ENCODE measurements around the gene BTBD9.

The BTBD9 gene

GRCh38 chr6:38209371-38210260, 430.1 kb downstream of the BTBD9 start:
- no peak overlapping the region for H3K4me3 ChIP-seq (ENCODE audit: insufficient read length, low read depth)
- TF ChIP-seq YY1 (IDR thresholded peaks at IDR 0.05; ENCODE audit: insufficient read depth, insufficient read length): no peak
- no peak for TF ChIP-seq SUZ12 (IDR thresholded peaks at IDR 0.05; ENCODE audit: extremely low read depth, insufficient read depth, insufficient read length)
- TF ChIP-seq ZNF274 (IDR thresholded peaks at IDR 0.05; ENCODE audit: low read depth, low read length): no peak
- no peaks in the 10 kb centered on the region for H3K9me3 ChIP-seq (ENCODE audit: insufficient read depth, low read length)
- no peaks in the 10 kb centered on the region for H3K27me3 ChIP-seq (ENCODE audit: insufficient read depth, insufficient read length)
- no peak for DNase-seq (ENCODE audit: low read depth, low spot score)
- H3K4me1 ChIP-seq (ENCODE audit: insufficient read depth, insufficient read length): peaks cover 2% of the 10 kb centered on the region
- no peaks in the 10 kb centered on the region for H3K36me3 ChIP-seq (ENCODE audit: insufficient read depth, insufficient read length, low read length)
- no peak overlapping the region for H3K9ac ChIP-seq (ENCODE audit: insufficient read length, low read depth)

GRCh38 chr6:38208028-38208427, 431.7 kb downstream of the BTBD9 start:
- no peak for DNase-seq (ENCODE audit: low read depth, low spot score)
- no peak overlapping the region for H3K4me3 ChIP-seq (ENCODE audit: insufficient read length, low read depth)
- H3K27me3 ChIP-seq (ENCODE audit: insufficient read depth, insufficient read length): no peaks in the 10 kb centered on the region
- no peak for TF ChIP-seq ZNF274 (IDR thresholded peaks at IDR 0.05; ENCODE audit: low read depth, low read length)
- TF ChIP-seq YY1 (IDR thresholded peaks at IDR 0.05; ENCODE audit: insufficient read depth, insufficient read length): no peak
- TF ChIP-seq SUZ12 (IDR thresholded peaks at IDR 0.05; ENCODE audit: extremely low read depth, insufficient read depth, insufficient read length): no peak
- H3K9me3 ChIP-seq (ENCODE audit: insufficient read depth, low read length): no peaks in the 10 kb centered on the region
- H3K9ac ChIP-seq (ENCODE audit: insufficient read length, low read depth): no peak overlapping the region
- H3K36me3 ChIP-seq (ENCODE audit: insufficient read depth, insufficient read length, low read length): no peaks in the 10 kb centered on the region
- no peaks in the 10 kb centered on the region for H3K4me1 ChIP-seq (ENCODE audit: insufficient read depth, insufficient read length)

- no peak for TF ChIP-seq ZNF274 (IDR thresholded peaks at IDR 0.05; ENCODE audit: low read depth, low read length)
- no peak for TF ChIP-seq SUZ12 (IDR thresholded peaks at IDR 0.05; ENCODE audit: extremely low read depth, insufficient read depth, insufficient read length)
- TF ChIP-seq YY1 (IDR thresholded peaks at IDR 0.05; ENCODE audit: insufficient read depth, insufficient read length): no peak
- no peaks in the 10 kb centered on the region for H3K36me3 ChIP-seq (ENCODE audit: insufficient read depth, insufficient read length, low read length)
- H3K9ac ChIP-seq (ENCODE audit: insufficient read length, low read depth): no peak overlapping the region
- no peak for DNase-seq (ENCODE audit: low read depth, low spot score)
- no peak overlapping the region for H3K4me3 ChIP-seq (ENCODE audit: insufficient read length, low read depth)
- no peaks in the 10 kb centered on the region for H3K27me3 ChIP-seq (ENCODE audit: insufficient read depth, insufficient read length)
- no peaks in the 10 kb centered on the region for H3K4me1 ChIP-seq (ENCODE audit: insufficient read depth, insufficient read length)
- H3K9me3 ChIP-seq (ENCODE audit: insufficient read depth, low read length): no peaks in the 10 kb centered on the region
Observed at GRCh38 chr6:38207375-38207774, 432.4 kb downstream of the BTBD9 start.

GRCh38 chr6:38198219-38198618, 441.5 kb downstream of the BTBD9 start:
- Histone ChIP-seq H3K36me3 (ENCODE audit: insufficient read depth, insufficient read length, low read length) (no peaks in the 10 kb centered on the region), H3K9me3 (ENCODE audit: insufficient read depth, low read length) (no peaks in the 10 kb centered on the region), H3K9ac (ENCODE audit: insufficient read length, low read depth) (no peak overlapping the region), H3K27me3 (ENCODE audit: insufficient read depth, insufficient read length) (no peaks in the 10 kb centered on the region), H3K4me1 (ENCODE audit: insufficient read depth, insufficient read length) (peaks cover 5% of the 10 kb centered on the region), H3K4me3 (ENCODE audit: insufficient read length, low read depth) (no peak overlapping the region)
- no peak for TF ChIP-seq SUZ12 (IDR thresholded peaks at IDR 0.05; ENCODE audit: extremely low read depth, insufficient read depth, insufficient read length)
- TF ChIP-seq ZNF274 (IDR thresholded peaks at IDR 0.05; ENCODE audit: low read depth, low read length): no peak
- no peak for TF ChIP-seq YY1 (IDR thresholded peaks at IDR 0.05; ENCODE audit: insufficient read depth, insufficient read length)
- no peak for DNase-seq (ENCODE audit: low read depth, low spot score)

- H3K27me3 ChIP-seq (ENCODE audit: insufficient read depth, insufficient read length): no peaks in the 10 kb centered on the region
- no peak for TF ChIP-seq SUZ12 (IDR thresholded peaks at IDR 0.05; ENCODE audit: extremely low read depth, insufficient read depth, insufficient read length)
- no peak for TF ChIP-seq ZNF274 (IDR thresholded peaks at IDR 0.05; ENCODE audit: low read depth, low read length)
- TF ChIP-seq YY1 (IDR thresholded peaks at IDR 0.05; ENCODE audit: insufficient read depth, insufficient read length): no peak
Observed at GRCh38 chr6:38195113-38195635, 444.6 kb downstream of the BTBD9 start.

GRCh38 chr6:38194589-38194988, 445.1 kb downstream of the BTBD9 start:
- no peak overlapping the region for H3K9ac ChIP-seq (ENCODE audit: insufficient read length, low read depth)
- peaks cover 17% of the 10 kb centered on the region for H3K4me1 ChIP-seq (ENCODE audit: insufficient read depth, insufficient read length)
- H3K27me3 ChIP-seq (ENCODE audit: insufficient read depth, insufficient read length): no peaks in the 10 kb centered on the region
- no peak for DNase-seq (ENCODE audit: low read depth, low spot score)
- H3K4me3 ChIP-seq (ENCODE audit: insufficient read length, low read depth): no peak overlapping the region
- no peaks in the 10 kb centered on the region for H3K36me3 ChIP-seq (ENCODE audit: insufficient read depth, insufficient read length, low read length)
- H3K9me3 ChIP-seq (ENCODE audit: insufficient read depth, low read length): no peaks in the 10 kb centered on the region
- no peak for TF ChIP-seq ZNF274 (IDR thresholded peaks at IDR 0.05; ENCODE audit: low read depth, low read length)
- no peak for TF ChIP-seq YY1 (IDR thresholded peaks at IDR 0.05; ENCODE audit: insufficient read depth, insufficient read length)
- no peak for TF ChIP-seq SUZ12 (IDR thresholded peaks at IDR 0.05; ENCODE audit: extremely low read depth, insufficient read depth, insufficient read length)

More at GRCh38 chr6:38195113-38195635, 444.6 kb downstream of the BTBD9 start:
- H3K4me1 ChIP-seq (ENCODE audit: insufficient read depth, insufficient read length): peaks cover 17% of the 10 kb centered on the region
- H3K36me3 ChIP-seq (ENCODE audit: insufficient read depth, insufficient read length, low read length): no peaks in the 10 kb centered on the region
- no peak overlapping the region for H3K9ac ChIP-seq (ENCODE audit: insufficient read length, low read depth)
- H3K9me3 ChIP-seq (ENCODE audit: insufficient read depth, low read length): no peaks in the 10 kb centered on the region
- no peak overlapping the region for H3K4me3 ChIP-seq (ENCODE audit: insufficient read length, low read depth)
- DNase-seq (ENCODE audit: low read depth, low spot score): no peak

- no peak for DNase-seq (ENCODE audit: low read depth, low spot score)
- Histone ChIP-seq H3K4me3 (ENCODE audit: insufficient read length, low read depth) (no peak overlapping the region), H3K4me1 (ENCODE audit: insufficient read depth, insufficient read length) (peaks cover 17% of the 10 kb centered on the region), H3K27me3 (ENCODE audit: insufficient read depth, insufficient read length) (no peaks in the 10 kb centered on the region), H3K9ac (ENCODE audit: insufficient read length, low read depth) (no peak overlapping the region), H3K9me3 (ENCODE audit: insufficient read depth, low read length) (no peaks in the 10 kb centered on the region), H3K36me3 (ENCODE audit: insufficient read depth, insufficient read length, low read length) (no peaks in the 10 kb centered on the region)
- TF ChIP-seq ZNF274 (IDR thresholded peaks at IDR 0.05; ENCODE audit: low read depth, low read length): no peak
- no peak for TF ChIP-seq SUZ12 (IDR thresholded peaks at IDR 0.05; ENCODE audit: extremely low read depth, insufficient read depth, insufficient read length)
- no peak for TF ChIP-seq YY1 (IDR thresholded peaks at IDR 0.05; ENCODE audit: insufficient read depth, insufficient read length)
Observed at GRCh38 chr6:38194282-38194572, 445.5 kb downstream of the BTBD9 start.

Data from NT2/D1 (cell line).